Measurements from ENCODE around the gene MAPK12. TPM values are rescaled to one million over a fixed set of nuclear protein-coding genes. Genes with fewer than 3 reads are reported as not detected.
"Not testable (repeated sequence)": the region's sequence is repeated elsewhere in the genome, so short reads cannot be mapped to it uniquely, and the experiment has no call there.

MAPK12 gene
- total RNA-seq, 1 experiment from 2014 or later, result 10.9 TPM

- DNase-seq (ENCODE audit: low read depth, low spot score); in situ Hi-C loops (cut with HindIII; ENCODE audit: low pct_unique_long_range_greater_than_20kb, low sequenced_read_pairs): not testable (repeated sequence)
Measured at GRCh38 chr22:50273781-50274180, 12.3 kb upstream of the MAPK12 start.

DNA sequence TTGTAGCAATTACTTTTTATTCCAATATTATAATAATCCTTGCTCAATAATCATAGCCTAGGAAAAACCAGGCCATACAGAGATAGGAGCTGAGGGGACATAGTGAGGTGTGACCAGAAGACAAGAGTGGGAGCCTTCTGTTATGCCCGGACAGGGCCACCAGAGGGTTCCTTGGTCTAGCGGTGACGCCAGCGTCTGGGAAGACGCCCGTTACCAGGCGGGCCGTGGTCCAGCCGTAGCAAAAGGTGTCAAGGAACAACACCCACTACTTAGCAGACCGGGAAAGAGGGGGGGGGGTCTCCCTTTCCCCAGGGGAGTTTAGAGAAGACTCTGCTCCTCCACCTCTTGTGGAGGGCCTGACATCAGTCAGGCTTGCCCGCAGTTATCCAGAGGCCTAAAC is 11.9 kb upstream of the MAPK12 start:
- in situ Hi-C loops (cut with HindIII; ENCODE audit: low pct_unique_long_range_greater_than_20kb, low sequenced_read_pairs); DNase-seq (ENCODE audit: low read depth, low spot score): not testable (repeated sequence)

- DNase-seq (ENCODE audit: low read depth, low spot score), result no peak
- in situ Hi-C loops (cut with HindIII; ENCODE audit: low pct_unique_long_range_greater_than_20kb, low sequenced_read_pairs), result no loop called here
Measured at GRCh38 chr22:50272044-50272802, 10.7 kb upstream of the MAPK12 start.

- in situ Hi-C loops (cut with HindIII; ENCODE audit: low pct_unique_long_range_greater_than_20kb, low sequenced_read_pairs), result no loop called here
- DNase-seq (ENCODE audit: low read depth, low spot score), result peak; percentile 52
Measured at GRCh38 chr22:50271519-50271970, 10.1 kb upstream of the MAPK12 start.

DNA sequence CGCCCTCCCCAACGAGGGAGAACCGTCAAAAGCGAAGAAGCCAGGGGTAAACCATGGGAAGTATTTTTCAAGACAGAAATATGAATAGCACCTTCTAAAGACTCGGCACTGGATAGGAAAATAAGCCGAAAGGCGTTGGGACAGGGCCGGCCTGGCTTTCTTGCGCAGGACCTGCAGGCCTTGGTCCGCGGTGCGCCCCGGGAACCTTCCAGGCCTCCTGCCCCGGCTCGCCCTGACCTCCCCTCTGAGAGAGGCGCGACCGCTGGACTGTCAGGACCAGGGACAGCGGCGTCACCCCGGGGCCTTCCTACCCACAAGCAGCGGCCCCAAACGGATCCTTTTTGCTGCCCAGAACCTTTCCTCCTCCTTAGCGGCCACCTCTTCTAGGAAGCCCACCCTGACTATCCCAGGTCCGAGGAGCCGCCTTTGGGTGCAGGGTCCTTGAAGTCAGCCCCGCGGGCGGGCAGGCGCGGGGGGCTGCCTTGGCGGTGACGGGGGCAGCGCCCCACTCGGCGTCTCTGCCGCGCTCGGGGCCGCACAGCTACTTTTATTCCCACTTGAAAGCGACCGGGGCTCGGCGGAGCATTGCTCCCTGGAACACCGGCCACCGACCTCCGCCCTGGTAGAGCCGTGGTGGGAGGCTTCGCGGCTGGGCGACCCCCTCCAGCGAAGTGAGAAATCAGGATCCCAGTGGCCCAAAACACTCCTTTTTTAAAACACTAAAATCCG is 9.3 kb upstream of the MAPK12 start:
- in situ Hi-C loops (cut with HindIII; ENCODE audit: low pct_unique_long_range_greater_than_20kb, low sequenced_read_pairs), result no loop called here
- peak; percentile 26 for DNase-seq (ENCODE audit: low read depth, low spot score)

DNA sequence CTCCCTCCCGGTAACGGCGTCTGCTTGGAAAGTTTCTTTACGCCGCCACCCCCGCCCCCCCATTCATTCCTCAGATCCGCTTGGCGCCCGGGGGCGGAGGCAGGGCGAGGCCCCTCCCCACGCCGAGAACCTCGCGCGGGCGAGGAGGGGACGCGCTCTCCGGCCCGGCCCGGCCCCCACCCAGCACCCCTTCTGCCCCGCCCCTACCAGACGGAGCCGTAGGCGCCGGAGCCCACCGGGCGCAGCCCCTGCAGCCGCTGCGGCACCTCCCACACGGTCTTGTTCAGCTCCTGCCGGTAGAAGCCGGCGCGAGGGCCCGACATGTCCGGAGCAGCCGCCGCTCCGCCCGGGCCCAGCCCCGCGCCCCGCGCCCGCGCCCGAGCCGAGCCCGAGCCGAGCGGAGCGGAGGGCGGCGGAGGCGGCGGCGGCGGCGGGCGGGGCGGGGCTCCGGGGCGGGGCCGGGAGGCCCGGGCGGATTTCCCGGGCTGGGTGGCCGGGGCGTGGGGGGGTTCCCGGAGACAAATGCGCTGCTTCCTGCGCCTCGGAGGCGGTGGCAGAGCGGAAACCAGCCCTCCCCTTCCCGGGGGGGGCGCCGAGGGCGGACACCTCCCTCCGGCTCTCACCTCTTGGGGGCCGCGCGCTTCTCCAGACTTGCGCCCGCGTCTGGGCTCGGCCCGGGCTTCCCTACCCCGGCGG is 8.6 kb upstream of the MAPK12 start, which contains the start of gene MAPK11:
Gene MAPK11 (minus strand): TSS at position 411 of the 696 bp plus-strand sequence. CDS start 88 bp downstream, at position 323.
- DNase-seq (ENCODE audit: low read depth, low spot score), result peak; percentile 62
- in situ Hi-C loops (cut with HindIII; ENCODE audit: low pct_unique_long_range_greater_than_20kb, low sequenced_read_pairs), result no loop called here

DNA sequence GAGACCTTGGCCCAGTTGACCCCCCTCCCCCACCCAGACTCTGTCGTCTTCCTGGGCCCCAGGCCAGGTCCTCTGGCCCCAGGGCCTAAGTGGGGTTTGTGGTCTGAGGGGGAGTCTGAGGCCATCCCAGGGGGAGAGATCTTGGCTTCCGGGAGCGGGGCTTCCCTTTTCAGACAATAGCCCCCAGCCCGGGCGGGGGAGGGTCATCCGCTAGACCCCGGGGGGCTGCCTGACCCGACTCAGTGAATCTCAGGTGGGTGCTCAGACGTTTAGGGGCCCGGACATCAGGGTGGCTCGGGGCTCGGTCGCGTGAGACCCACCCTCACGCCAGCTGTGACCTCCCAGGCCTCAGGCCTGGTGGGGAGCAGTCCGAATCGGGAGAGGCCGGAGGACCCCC is 8.1 kb upstream of the MAPK12 start:
- DNase-seq (ENCODE audit: low read depth, low spot score), result no peak
- in situ Hi-C loops (cut with HindIII; ENCODE audit: low pct_unique_long_range_greater_than_20kb, low sequenced_read_pairs), result no loop called here

DNA sequence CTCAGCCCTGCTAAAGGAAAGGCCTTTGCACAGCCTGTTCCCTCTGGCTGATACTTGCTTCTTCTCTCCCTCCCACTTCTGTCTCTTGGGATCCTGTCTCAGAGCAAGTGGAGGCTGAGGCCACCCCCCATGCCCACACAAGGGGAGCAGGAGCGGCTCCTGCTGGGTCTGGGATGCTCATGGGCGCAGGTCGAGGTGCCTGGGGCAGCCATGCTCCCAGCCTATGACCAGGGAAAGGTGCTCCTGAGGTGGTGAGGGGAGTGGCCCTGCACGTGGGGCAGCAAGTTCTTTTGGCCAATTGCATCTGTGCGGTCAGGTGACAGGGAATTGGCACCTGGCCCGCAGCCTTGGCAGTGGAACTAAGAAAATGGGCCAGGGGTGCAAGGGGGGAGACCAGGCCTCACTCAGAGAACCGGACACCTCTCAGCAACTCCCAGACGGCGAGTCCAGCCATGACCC is 7.2 kb upstream of the MAPK12 start:
- DNase-seq (ENCODE audit: low read depth, low spot score), result no peak
- in situ Hi-C loops (cut with HindIII; ENCODE audit: low pct_unique_long_range_greater_than_20kb, low sequenced_read_pairs), result no loop called here

DNA sequence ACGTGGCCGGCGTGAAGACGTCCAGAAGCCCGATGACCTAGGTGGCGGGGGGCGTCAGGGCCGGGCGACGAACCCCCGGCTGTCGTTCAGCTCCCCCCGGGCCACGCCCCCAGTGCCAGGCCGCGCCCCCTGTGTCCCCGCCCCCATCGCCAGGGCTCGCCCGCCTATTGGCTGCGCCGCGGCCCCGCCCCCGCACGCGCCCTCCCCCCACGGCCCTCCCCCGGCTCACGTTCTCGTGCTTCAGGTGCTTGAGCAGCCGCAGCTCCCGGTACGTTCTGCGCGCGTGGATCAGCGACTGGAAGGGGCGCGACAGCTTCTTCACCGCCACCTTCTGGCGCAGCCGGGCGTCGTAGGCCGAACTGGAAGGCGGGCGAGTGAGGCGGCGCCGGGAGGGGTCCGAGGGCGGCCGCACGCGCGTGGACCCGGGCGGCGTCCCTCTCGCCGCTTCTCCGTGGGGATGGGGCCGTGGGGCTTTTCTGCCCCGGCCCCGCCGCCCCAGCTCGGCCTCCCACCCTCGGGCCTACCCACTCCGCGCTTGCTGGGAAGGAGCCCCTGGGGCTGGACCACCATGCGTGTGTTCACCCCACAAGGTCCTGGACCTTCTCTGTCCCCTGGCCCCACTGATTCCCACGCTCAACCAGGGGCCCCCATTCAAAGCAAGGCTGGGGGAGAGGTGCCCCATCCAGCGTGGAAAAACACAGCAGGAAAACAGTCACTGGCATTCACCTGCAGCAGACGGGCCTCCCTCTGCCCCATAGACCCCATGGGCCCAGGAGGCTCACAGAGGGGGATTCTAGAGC is 6.3 kb upstream of the MAPK12 start:
- peak; percentile 45 for DNase-seq (ENCODE audit: low read depth, low spot score)
- in situ Hi-C loops (cut with HindIII; ENCODE audit: low pct_unique_long_range_greater_than_20kb, low sequenced_read_pairs), result no loop called here

GRCh38 chr22:50266994-50267393 is 5.5 kb upstream of the MAPK12 start:
- DNase-seq (ENCODE audit: low read depth, low spot score), result no peak
- in situ Hi-C loops (cut with HindIII; ENCODE audit: low pct_unique_long_range_greater_than_20kb, low sequenced_read_pairs), result no loop called here

DNA sequence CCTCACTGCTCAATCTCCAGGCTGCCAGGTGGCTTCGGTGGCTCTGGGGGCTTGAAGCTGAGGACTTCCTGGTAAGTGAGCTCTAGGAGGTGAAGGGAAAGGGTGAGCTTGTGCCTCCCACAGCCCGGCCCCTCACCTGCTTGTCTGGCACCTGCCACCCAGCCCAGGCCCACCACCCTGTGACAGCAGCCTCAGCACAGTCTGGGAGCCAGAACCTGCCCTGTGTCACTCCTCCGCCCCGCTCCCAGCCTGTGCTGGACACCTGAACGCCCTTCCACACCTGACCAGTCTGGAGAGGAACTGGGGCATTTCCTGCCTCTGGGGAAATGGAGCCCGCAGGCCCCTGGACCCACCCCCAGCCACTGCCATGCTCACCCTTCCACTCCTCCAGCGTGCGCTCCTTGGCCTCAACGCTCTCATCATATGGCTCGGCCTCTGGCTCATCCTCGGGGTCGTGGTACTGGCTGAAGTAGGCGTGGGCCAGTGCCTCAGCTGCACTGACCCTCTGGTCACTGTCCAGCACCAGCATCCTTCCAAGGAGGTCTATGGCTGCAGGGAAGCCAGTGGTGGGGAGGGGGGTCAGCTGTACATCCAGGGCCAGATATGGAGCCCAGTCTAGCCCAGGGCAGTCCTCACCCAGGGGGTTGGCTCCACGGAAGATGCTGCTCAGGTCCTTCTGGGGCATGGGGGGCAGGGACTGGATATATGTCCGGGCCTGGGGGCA is 3.6 kb upstream of the MAPK12 start:
- in situ Hi-C loops (cut with HindIII; ENCODE audit: low pct_unique_long_range_greater_than_20kb, low sequenced_read_pairs), result no loop called here

DNA sequence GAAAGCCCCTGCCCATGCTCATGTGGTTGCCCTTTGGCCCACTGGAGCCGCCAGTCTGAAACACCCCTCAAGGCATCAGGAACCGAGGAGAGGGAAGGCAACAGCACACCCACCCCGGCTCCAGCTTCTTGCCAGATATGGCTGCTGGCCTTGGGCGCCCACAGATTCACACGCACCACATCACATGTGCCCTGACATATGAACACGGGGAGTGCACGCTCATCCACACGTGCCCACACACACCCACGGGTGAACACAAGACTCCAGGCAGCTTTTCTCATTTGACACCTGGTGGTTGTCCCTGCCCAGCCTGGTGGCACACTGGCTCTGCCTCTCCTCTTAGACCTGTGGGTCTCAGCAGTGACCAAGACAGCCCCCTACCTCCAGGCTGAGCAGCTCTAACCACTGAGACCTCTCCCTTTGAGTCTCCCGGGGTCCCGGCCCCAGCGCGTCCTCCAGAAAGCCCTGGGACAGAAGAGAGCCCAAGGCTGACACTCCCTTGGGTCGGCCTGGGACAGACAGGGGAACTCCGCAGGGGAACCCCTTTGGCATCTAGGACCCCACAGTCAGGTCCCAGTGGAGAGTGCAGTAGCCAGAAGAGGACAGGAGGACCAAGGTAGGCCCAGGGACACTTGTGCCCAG is 2.7 kb upstream of the MAPK12 start:
- no peak for DNase-seq (ENCODE audit: low read depth, low spot score)
- in situ Hi-C loops (cut with HindIII; ENCODE audit: low pct_unique_long_range_greater_than_20kb, low sequenced_read_pairs), result no loop called here

More for the DNA sequence above, 3.6 kb upstream of the MAPK12 start:
- no peak for DNase-seq (ENCODE audit: low read depth, low spot score)

DNA sequence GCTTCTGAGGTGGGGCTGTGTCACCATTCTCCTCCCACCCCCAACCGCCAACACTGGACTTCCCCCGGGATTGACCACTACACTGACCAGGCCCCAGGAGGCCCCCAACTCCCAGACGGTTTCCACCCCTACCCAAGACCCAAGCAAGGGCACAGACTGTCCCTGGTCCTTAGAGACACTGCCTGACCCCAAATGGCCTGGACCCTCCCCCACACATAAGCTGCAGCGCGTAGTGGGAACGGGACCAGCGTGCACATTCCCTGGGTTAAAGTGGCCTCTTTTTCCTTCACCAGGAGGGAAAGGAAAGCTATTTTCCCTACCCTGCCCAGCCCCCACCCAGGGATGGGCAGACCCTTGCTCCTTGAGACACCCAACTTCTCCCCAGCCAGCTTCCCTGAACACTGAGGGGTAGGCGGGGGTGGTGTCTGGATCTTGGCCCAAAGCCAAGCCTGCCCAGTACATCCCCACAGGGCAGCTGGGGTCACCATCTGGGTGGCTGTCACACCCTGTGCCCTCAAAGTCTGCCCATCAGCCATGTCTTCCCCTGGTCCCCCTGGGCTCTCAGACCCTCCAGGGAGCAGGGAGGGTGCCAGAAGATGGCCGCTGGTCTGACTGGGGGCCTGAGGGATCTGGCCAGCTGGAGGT is 1.6 kb upstream of the MAPK12 start:
- in situ Hi-C loops (cut with HindIII; ENCODE audit: low pct_unique_long_range_greater_than_20kb, low sequenced_read_pairs), result no loop called here
- no peak for DNase-seq (ENCODE audit: low read depth, low spot score)

DNA sequence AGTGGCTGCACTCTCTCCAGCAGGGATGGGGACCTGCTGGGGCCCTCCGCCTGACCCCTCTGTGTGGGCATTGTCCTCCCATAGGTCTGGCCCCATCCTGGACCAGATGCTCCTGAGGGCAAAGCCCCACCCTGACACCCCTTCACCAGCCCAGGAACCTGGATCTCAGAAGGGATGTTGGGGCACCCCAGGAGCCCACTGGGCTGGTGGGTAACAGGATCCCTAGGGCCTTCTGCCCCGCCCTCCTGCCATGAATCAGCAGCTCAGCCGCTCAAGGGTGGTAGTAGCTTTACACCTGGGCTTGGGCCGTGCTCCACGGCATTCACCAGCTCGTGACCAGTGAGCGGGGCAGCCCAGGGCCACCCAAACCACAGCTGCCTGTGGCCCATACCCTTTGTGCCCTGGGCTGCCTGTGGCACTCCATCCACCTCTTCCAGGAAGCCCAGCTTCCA is 1.0 kb upstream of the MAPK12 start:
- in situ Hi-C loops (cut with HindIII; ENCODE audit: low pct_unique_long_range_greater_than_20kb, low sequenced_read_pairs), result no loop called here
- DNase-seq (ENCODE audit: low read depth, low spot score), result no peak

- in situ Hi-C loops (cut with HindIII; ENCODE audit: low pct_unique_long_range_greater_than_20kb, low sequenced_read_pairs), result no loop called here
- DNase-seq (ENCODE audit: low read depth, low spot score), result no peak
Measured at GRCh38 chr22:50260801-50261614, 475 bp downstream of the MAPK12 start.

Data from SK-MEL-5 (cell line).